Measurements from ENCODE around the gene PARD6B.
"Not testable (repeated sequence)": the region's sequence is repeated elsewhere in the genome, so short reads cannot be mapped to it uniquely, and the experiment has no call there.

Gene PARD6B

DNA sequence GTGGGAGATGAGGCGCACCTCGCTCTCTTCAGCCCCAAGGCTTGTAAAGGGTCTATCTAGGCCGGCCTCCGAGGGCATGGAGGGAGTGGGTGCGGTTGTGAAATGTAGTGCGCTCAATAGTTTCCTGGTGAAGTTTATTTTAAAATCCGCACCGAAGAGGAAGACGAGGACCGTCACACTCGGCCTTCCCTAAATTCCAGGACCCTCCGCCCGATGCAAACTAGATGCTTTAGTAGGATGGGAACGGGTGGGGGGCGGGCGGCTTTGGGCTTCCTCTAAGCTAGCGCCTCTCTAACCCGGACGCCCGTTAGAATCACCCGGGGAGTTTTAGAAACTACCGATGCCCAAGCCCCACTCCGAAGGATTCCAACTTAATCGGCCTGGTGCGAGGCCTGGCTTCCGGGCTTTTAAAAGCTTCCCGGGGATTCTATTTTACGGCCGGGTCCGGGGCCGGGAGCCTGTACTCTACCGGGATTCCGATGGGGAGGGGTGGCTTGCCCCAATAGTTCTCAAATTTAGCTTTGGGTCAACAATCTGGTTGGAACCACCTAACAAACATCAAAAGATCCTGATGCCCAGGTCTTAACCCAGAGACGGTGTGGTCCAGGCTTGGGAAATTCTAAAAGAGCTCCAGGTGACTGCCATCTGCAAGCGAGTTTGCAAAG is 62.9 kb downstream of the PARD6B start:
- H3K4me1 ChIP-seq (ENCODE audit: control insufficient read depth, insufficient read depth, low read length, poor library complexity, severe bottlenecking): peaks cover 12% of the 10 kb centered on the region
- H3K9me3 ChIP-seq (ENCODE audit: control insufficient read depth, low read length): no peaks in the 10 kb centered on the region
- WGBS, 2 experiments (ENCODE audit: insufficient coverage in 2 of 2): 10 to 23% methylated on average over 23 to 24 of the region's 35 CpGs
- H3K4me3 ChIP-seq (ENCODE audit: extremely low read depth, insufficient read depth, low read length, poor library complexity, severe bottlenecking): peak overlapping the region; percentile 84
- H3K36me3 ChIP-seq (ENCODE audit: control insufficient read depth, insufficient read depth, low read length): peaks cover 2% of the 10 kb centered on the region
- no peak overlapping the region for H3K27ac ChIP-seq (ENCODE audit: low read depth, low read length, severe bottlenecking)

DNA sequence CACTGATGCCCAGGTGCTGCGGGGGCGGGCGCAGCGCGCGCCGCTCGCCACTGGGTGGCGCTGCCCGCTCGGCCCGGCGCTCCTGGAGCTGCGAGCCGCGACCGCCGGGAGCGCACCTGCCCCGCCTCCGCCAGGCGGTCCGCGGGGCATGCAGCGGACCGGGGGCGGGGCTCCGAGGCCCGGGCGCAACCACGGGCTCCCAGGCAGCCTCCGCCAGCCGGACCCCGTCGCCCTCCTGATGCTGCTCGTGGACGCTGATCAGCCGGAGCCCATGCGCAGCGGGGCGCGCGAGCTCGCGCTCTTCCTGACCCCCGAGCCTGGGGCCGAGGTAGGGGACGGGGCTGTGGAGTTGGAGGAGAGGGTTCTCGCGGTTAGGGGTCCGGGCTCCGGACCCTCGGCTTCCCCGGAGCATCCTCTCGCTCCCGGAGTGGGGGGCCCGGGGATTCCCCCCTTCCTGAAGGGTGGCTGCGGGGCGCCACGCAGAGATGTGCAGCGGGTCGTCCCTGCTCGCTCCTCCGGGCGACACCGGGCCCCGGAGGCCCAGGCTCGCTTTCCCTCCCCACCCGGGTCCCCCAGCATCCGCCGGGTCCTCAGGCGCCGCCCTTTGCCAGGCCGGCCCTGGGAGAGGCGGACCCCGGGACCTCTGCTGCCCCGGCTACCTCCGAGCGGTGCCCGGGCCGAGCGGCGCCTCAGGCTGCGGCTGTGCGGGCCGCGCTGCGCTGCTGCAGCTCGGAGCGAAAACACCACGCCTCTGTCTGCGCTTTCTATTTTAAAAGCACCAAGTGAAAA is 63.7 kb downstream of the PARD6B start, which contains the start of gene BCAS4:
TSS of gene BCAS4 (plus strand) at position 216 of the 789 bp plus-strand sequence. CDS start at position 239, 23 bp downstream.
- H3K27ac ChIP-seq (ENCODE audit: low read depth, low read length, severe bottlenecking): peak within 1 kb of the TSS; percentile 16

DNA sequence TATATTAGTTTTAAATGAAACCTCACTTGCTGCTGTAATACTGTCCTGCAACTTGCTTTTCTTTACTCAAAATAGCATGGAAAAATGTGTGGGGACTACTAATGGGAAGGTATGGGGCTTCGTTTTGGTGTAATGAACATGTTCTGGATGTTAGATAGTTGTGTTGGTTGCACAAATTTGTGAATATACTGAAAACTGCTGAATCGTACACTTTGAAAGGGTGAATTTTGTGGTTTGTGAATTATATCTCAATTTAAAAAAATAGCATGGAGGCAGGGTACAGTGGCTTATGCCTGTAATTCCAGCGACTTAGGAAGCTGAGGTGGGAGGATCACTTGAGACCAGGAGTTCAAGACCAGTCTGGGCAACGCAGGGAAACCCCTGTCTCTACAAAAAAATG is 65.8 kb downstream of the PARD6B start:
- Histone ChIP-seq H3K36me3 (ENCODE audit: control insufficient read depth, insufficient read depth, low read length) (peaks cover 2% of the 10 kb centered on the region), H3K9me3 (ENCODE audit: control insufficient read depth, low read length) (no peaks in the 10 kb centered on the region), H3K4me3 (ENCODE audit: extremely low read depth, insufficient read depth, low read length, poor library complexity, severe bottlenecking) (no peak overlapping the region), H3K4me1 (ENCODE audit: control insufficient read depth, insufficient read depth, low read length, poor library complexity, severe bottlenecking) (peaks cover 9% of the 10 kb centered on the region), H3K27ac (ENCODE audit: low read depth, low read length, severe bottlenecking) (no peak overlapping the region)
- 90 to 96% methylated on average over 3 of the region's 4 CpGs for WGBS, 2 experiments (ENCODE audit: insufficient coverage in 2 of 2)

More for the DNA sequence above, 63.7 kb downstream of the PARD6B start, which contains the start of gene BCAS4:
- 0% methylated on average over 59 to 67 of the region's 92 CpGs for WGBS, 2 experiments (ENCODE audit: insufficient coverage in 2 of 2)
- Histone ChIP-seq H3K9me3 (ENCODE audit: control insufficient read depth, low read length) (no peaks in the 10 kb centered on the region), H3K36me3 (ENCODE audit: control insufficient read depth, insufficient read depth, low read length) (peaks cover 2% of the 10 kb centered on the region), H3K4me1 (ENCODE audit: control insufficient read depth, insufficient read depth, low read length, poor library complexity, severe bottlenecking) (peaks cover 12% of the 10 kb centered on the region), H3K4me3 (ENCODE audit: extremely low read depth, insufficient read depth, low read length, poor library complexity, severe bottlenecking) (peak within 1 kb of the TSS; percentile 84)

DNA sequence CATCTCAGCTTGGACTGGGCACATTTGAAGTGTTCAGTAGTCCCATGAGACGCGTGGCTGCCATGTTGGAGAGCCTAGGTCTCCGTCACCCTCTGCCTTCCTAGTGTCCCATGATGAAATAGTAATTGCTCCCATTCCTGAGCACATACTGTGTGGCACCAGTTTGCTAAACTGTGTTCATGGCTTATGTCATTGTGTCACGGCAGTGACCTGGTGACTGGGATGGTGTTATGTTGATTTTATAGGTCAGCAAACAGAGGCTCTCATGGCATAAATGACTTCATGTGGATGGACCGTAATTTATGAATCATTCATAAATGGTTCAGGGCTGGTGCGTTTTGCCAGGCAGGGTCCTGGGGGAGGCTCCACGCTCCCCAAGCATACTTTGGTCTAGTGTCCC is 67.3 kb downstream of the PARD6B start:
- peaks cover 2% of the 10 kb centered on the region for H3K36me3 ChIP-seq (ENCODE audit: control insufficient read depth, insufficient read depth, low read length)
- no peak overlapping the region for H3K4me3 ChIP-seq (ENCODE audit: extremely low read depth, insufficient read depth, low read length, poor library complexity, severe bottlenecking)
- no peaks in the 10 kb centered on the region for H3K9me3 ChIP-seq (ENCODE audit: control insufficient read depth, low read length)
- H3K4me1 ChIP-seq (ENCODE audit: control insufficient read depth, insufficient read depth, low read length, poor library complexity, severe bottlenecking): peaks cover 9% of the 10 kb centered on the region
- WGBS, 2 experiments (ENCODE audit: insufficient coverage in 2 of 2): 95 to 97% methylated on average over 7 of the region's 7 CpGs
- no peak overlapping the region for H3K27ac ChIP-seq (ENCODE audit: low read depth, low read length, severe bottlenecking)

DNA sequence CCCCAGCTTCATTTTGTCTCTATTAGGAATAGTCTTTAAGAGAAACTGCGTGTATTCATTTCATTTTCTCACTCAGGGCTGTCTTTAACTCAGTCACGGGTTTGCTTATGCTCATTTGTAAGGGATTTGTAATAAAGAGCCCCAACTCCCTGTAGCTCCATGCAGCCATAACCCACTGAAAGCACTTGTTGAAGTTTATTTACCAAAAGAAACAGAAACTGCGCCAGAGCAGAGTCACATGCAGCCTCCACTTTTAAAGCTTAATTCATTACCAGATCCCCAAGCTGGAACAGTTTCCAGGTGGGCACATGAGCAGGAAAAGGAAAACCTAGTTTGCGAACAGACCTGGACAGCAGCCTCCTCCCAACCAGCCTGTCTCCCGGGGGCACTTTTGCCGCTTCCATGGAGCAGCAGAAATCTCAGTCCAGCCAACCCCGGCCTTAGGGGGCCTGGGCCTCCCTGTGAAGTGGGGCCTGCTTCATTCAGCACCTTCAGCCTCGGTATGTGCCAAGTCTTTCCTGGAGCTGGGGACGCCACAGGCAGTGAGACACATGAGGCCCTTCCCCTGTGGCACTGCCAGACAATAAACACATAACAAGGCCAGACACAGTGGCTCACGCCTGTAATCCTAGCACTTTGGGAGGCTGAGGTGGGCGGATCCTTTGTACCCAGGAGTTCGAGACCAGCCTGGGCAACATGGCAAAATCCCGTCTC is 68.0 kb downstream of the PARD6B start:
- peaks cover 2% of the 10 kb centered on the region for H3K36me3 ChIP-seq (ENCODE audit: control insufficient read depth, insufficient read depth, low read length)
- WGBS, 2 experiments (ENCODE audit: insufficient coverage in 2 of 2): 91 to 94% methylated on average over 11 to 12 of the region's 13 CpGs
- no peak overlapping the region for H3K27ac ChIP-seq (ENCODE audit: low read depth, low read length, severe bottlenecking)
- H3K4me3 ChIP-seq (ENCODE audit: extremely low read depth, insufficient read depth, low read length, poor library complexity, severe bottlenecking): no peak overlapping the region
- peaks cover 3% of the 10 kb centered on the region for H3K4me1 ChIP-seq (ENCODE audit: control insufficient read depth, insufficient read depth, low read length, poor library complexity, severe bottlenecking)
- no peaks in the 10 kb centered on the region for H3K9me3 ChIP-seq (ENCODE audit: control insufficient read depth, low read length)

DNA sequence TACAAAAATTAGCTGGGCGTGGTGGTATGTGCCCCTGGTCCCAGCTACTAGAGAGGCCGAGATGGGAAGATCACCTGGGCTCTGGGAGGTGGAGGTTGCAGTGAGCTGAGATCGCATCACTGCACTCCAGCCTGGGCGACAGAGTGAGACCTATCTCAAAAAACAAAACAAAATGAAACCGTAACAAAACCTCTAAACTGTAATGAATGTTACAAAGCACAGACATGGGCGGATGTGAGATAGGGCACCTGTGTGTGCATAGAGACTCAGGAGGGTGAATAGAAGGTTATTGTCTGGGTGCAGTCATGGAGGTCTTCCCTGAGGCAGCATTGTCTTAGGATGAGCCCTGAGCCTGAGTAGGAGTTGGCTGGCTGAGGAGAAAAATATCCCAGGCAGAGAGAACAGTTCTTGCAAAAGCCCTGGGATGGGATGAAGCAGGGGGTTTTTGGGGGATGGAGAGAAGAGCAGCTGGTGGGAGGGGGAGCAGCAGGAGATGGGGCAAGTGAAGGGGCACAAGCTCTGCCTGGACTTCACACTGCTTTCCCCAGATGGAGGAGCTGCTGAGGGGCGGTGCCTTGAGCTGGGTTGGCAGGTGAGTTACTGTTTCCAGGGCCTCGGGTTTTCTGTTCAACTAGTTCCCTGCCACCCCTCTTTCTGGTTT is 68.6 kb downstream of the PARD6B start:
- WGBS, 2 experiments (ENCODE audit: insufficient coverage in 2 of 2): 90 to 93% methylated on average over 2 to 3 of the region's 8 CpGs
- Histone ChIP-seq H3K27ac (ENCODE audit: low read depth, low read length, severe bottlenecking) (no peak overlapping the region), H3K4me3 (ENCODE audit: extremely low read depth, insufficient read depth, low read length, poor library complexity, severe bottlenecking) (no peak overlapping the region), H3K36me3 (ENCODE audit: control insufficient read depth, insufficient read depth, low read length) (peaks cover 2% of the 10 kb centered on the region), H3K4me1 (ENCODE audit: control insufficient read depth, insufficient read depth, low read length, poor library complexity, severe bottlenecking) (no peaks in the 10 kb centered on the region), H3K9me3 (ENCODE audit: control insufficient read depth, low read length) (no peaks in the 10 kb centered on the region)

DNA sequence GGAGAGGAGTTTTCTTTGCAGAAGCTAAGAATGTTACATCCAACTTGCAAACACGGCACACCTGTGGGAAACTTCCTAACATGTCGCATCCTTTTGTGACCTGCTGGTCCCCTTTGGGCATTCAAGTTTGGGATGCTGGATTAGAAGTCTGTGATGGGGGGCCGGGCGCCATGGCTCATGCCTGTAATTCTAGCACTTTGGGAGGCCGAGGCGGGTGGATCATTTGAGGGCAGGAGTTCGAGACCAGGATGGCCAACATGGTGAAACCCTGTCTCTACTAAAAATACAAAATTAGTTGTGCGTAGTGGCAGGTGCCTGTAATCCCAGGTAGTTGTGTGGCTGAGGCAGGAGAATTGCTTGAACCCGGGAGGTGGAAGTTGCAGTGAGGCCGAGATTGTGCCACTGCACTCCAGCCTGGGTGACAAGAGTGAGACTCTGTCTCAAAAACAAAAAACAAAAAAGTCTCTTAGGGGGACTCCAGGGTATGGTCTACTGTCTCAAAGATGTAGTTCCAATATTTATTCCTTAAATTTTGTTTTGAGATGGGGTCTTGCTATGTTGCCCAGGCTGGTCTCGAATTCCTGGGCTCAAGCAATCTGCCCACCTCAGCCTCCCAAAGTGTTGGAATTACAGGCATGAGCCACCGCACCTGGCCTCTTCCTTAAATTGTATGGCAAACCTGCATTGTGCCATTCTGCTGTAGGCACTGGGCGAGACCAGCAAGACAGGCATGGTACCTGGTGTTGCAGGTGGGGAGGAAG is 69.8 kb downstream of the PARD6B start:
- not testable (repeated sequence) for H3K4me1 ChIP-seq (ENCODE audit: control insufficient read depth, insufficient read depth, low read length, poor library complexity, severe bottlenecking); H3K36me3 ChIP-seq (ENCODE audit: control insufficient read depth, insufficient read depth, low read length); H3K9me3 ChIP-seq (ENCODE audit: control insufficient read depth, low read length); H3K4me3 ChIP-seq (ENCODE audit: extremely low read depth, insufficient read depth, low read length, poor library complexity, severe bottlenecking); H3K27ac ChIP-seq (ENCODE audit: low read depth, low read length, severe bottlenecking)
- 81 to 87% methylated on average over 8 to 11 of the region's 13 CpGs for WGBS, 2 experiments (ENCODE audit: insufficient coverage in 2 of 2)

DNA sequence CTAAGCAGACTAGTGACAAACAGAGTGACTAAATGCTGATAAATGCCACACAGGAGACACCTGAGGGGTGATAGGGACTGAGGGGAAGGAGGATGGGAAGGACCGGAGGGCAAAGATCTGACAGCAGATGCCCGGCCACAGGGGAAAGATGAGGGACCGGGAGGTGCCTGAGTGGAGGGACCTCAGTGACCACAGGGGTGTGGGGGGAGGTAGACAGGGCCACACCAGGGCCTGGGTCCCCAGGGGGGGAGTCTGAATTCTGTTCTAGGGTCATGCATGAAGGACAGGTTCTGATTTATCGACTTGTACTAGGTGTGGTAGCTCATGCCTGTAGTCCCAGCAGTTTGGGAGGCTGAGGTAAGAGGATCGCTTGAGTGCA is 70.4 kb downstream of the PARD6B start:
- peaks cover 2% of the 10 kb centered on the region for H3K36me3 ChIP-seq (ENCODE audit: control insufficient read depth, insufficient read depth, low read length)
- 92 to 94% methylated on average over 4 to 5 of the region's 5 CpGs for WGBS, 2 experiments (ENCODE audit: insufficient coverage in 2 of 2)
- no peak overlapping the region for H3K27ac ChIP-seq (ENCODE audit: low read depth, low read length, severe bottlenecking)
- no peak overlapping the region for H3K4me3 ChIP-seq (ENCODE audit: extremely low read depth, insufficient read depth, low read length, poor library complexity, severe bottlenecking)
- H3K4me1 ChIP-seq (ENCODE audit: control insufficient read depth, insufficient read depth, low read length, poor library complexity, severe bottlenecking): no peaks in the 10 kb centered on the region
- no peaks in the 10 kb centered on the region for H3K9me3 ChIP-seq (ENCODE audit: control insufficient read depth, low read length)

DNA sequence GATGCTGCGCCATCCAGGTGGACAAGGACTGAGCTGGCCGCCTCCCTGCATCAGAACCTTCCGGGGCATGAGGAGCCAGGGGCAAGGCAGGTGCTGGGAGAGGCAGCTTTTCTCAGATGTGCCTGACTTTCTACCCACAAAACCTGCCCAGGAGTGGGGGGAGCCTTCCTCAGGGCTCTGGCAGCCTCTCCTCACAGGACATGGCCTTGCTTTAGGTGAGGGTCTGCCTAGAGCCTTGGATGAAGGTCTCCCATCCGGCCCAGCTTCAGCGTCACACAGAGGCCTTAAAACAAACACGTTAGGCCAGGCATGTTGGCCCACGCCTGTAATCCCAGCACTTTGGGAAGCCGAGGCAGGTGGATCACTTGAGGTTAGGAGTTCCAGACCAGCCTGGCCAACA is 70.9 kb downstream of the PARD6B start:
- Histone ChIP-seq H3K9me3 (ENCODE audit: control insufficient read depth, low read length) (no peaks in the 10 kb centered on the region), H3K36me3 (ENCODE audit: control insufficient read depth, insufficient read depth, low read length) (no peaks in the 10 kb centered on the region), H3K4me1 (ENCODE audit: control insufficient read depth, insufficient read depth, low read length, poor library complexity, severe bottlenecking) (no peaks in the 10 kb centered on the region), H3K4me3 (ENCODE audit: extremely low read depth, insufficient read depth, low read length, poor library complexity, severe bottlenecking) (no peak overlapping the region), H3K27ac (ENCODE audit: low read depth, low read length, severe bottlenecking) (no peak overlapping the region)
- WGBS, 2 experiments (ENCODE audit: insufficient coverage in 2 of 2): 91 to 95% methylated on average over 7 to 8 of the region's 8 CpGs
